ENCODE results near the gene NDUFAF2. TPM values are rescaled to one million over a fixed set of nuclear protein-coding genes. Genes with fewer than 3 reads are reported as not detected.
A peak's percentile ranks its signal among the peaks of the same experiment; 100 is the strongest.

Gene NDUFAF2
- total and polyA plus RNA-seq, 2 of the 13 experiments (the other 11 are each of a cell fraction or from before 2014, with no cell fraction given): 34.0 to 78.4 TPM

DNA sequence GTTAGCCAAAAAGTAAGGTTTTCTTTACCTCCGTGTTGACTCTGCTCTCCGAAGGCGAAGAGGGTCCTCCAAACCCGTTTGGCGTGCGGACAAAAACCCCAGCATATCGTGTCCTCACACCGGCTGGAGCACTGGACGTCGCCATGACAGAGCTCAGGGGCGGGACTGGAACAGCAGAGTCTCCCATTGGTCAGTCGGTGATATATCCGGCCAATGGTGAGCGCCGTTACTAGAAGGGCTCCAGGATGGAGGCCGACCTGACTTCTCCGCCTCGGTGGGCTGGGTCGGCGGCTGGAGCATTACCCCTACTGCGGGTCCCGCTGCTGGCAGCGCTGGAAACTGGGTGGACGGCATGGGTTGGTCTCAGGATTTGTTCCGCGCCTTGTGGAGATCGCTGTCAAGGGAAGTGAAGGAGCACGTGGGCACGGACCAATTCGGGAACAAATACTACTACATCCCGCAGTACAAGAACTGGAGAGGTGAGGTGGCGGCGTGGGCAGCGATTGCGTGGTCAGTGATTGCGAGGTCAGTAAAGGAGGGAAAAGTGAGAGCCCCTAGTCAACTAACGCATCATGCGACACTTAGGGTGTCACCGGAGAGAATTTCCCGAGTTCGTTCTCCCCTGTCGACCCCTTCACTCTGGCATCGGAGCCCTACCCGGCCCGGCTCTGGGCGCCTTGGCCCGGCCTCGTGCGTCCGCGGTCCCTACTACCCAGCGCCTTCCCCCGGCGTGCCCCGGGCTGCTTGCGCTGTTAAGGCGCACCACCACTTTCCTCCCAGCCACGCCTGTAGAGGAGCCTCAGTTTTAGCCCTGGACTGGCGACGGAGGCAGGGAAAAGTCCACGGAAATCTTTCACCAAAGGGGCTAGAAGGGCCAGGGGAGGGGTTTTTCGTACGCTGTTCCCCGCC lies at the start of gene NDUFAF2, which contains the start of gene ERCC8 (continued):
- TF ChIP-seq, protein P1, sequence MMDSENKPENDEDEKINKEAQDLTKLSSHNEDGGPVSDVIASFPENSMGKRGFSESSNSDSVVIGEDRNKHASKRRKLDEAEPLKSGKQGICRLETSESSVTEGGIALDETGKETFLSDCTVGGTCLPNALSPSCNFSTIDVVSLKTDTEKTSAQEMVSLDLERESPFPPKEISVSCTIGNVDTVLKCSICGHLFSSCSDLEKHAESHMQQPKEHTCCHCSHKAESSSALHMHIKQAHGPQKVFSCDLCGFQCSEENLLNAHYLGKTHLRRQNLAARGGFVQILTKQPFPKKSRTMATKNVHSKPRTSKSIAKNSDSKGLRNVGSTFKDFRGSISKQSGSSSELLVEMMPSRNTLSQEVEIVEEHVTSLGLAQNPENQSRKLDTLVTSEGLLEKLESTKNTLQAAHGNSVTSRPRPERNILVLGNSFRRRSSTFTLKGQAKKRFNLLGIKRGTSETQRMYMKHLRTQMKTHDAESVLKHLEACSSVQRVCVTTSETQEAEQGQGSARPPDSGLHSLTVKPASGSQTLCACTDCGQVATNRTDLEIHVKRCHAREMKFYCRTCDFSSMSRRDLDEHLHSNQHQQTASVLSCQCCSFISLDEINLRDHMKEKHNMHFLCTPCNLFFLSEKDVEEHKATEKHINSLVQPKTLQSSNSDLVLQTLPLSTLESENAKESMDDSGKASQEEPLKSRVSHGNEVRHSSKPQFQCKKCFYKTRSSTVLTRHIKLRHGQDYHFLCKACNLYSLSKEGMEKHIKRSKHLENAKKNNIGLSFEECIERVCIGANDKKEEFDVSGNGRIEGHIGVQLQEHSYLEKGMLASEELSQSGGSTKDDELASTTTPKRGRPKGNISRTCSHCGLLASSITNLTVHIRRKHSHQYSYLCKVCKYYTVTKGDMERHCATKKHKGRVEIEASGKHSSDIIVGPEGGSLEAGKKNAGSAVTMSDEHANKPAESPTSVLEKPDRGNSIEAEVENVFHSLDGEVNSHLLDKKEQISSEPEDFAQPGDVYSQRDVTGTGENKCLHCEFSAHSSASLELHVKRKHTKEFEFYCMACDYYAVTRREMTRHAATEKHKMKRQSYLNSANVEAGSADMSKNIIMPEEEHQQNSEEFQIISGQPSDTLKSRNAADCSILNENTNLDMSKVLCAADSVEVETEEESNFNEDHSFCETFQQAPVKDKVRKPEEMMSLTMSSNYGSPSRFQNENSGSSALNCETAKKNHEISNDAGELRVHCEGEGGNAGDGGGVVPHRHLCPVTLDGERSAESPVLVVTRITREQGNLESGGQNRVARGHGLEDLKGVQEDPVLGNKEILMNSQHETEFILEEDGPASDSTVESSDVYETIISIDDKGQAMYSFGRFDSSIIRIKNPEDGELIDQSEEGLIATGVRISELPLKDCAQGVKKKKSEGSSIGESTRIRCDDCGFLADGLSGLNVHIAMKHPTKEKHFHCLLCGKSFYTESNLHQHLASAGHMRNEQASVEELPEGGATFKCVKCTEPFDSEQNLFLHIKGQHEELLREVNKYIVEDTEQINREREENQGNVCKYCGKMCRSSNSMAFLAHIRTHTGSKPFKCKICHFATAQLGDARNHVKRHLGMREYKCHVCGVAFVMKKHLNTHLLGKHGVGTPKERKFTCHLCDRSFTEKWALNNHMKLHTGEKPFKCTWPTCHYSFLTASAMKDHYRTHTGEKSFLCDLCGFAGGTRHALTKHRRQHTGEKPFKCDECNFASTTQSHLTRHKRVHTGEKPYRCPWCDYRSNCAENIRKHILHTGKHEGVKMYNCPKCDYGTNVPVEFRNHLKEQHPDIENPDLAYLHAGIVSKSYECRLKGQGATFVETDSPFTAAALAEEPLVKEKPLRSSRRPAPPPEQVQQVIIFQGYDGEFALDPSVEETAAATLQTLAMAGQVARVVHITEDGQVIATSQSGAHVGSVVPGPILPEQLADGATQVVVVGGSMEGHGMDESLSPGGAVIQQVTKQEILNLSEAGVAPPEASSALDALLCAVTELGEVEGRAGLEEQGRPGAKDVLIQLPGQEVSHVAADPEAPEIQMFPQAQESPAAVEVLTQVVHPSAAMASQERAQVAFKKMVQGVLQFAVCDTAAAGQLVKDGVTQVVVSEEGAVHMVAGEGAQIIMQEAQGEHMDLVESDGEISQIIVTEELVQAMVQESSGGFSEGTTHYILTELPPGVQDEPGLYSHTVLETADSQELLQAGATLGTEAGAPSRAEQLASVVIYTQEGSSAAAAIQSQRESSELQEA (CRISPR knock-in tag; IDR thresholded peaks at IDR 0.05; ENCODE audit: not compliant biosample characterization): no peak
- TF ChIP-seq TAF15 (IDR thresholded peaks at IDR 0.05; ENCODE audit: low read depth, low read length, poor library complexity, severe bottlenecking) (no peak), JDP2 (CRISPR knock-in tag; IDR thresholded peaks at IDR 0.05; ENCODE audit: borderline replicate concordance) (no peak), MYNN (CRISPR knock-in tag; IDR thresholded peaks at IDR 0.05; ENCODE audit: low read depth) (no peak), TGIF2 (CRISPR knock-in tag; IDR thresholded peaks at IDR 0.05) (peak; percentile 28; the same call in 1 of the 2 replicates), FOXP1 (IDR thresholded peaks at IDR 0.05) (no peak), FOXP1 (CRISPR knock-in tag; IDR thresholded peaks at IDR 0.05) (no peak), NFATC3 (CRISPR knock-in tag; IDR thresholded peaks at IDR 0.05) (no peak), GATA4 (IDR thresholded peaks at IDR 0.05; ENCODE audit: borderline replicate concordance, low read depth) (0 out of 2 replicates have a peak, but pooled peaks have one; percentile 19), ZBTB21 (CRISPR knock-in tag; IDR thresholded peaks at IDR 0.05) (no peak), TBX3 (IDR thresholded peaks at IDR 0.05; ENCODE audit: borderline replicate concordance) (no peak)
- TF ChIP-seq, protein P2, sequence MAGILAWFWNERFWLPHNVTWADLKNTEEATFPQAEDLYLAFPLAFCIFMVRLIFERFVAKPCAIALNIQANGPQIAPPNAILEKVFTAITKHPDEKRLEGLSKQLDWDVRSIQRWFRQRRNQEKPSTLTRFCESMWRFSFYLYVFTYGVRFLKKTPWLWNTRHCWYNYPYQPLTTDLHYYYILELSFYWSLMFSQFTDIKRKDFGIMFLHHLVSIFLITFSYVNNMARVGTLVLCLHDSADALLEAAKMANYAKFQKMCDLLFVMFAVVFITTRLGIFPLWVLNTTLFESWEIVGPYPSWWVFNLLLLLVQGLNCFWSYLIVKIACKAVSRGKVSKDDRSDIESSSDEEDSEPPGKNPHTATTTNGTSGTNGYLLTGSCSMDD (CRISPR knock-in tag; IDR thresholded peaks at IDR 0.05): no peak
- TF ChIP-seq, protein P3, sequence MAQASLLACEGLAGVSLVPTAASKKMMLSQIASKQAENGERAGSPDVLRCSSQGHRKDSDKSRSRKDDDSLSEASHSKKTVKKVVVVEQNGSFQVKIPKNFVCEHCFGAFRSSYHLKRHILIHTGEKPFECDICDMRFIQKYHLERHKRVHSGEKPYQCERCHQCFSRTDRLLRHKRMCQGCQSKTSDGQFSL (CRISPR knock-in tag; IDR thresholded peaks at IDR 0.05): no peak
- TF ChIP-seq, protein P4, sequence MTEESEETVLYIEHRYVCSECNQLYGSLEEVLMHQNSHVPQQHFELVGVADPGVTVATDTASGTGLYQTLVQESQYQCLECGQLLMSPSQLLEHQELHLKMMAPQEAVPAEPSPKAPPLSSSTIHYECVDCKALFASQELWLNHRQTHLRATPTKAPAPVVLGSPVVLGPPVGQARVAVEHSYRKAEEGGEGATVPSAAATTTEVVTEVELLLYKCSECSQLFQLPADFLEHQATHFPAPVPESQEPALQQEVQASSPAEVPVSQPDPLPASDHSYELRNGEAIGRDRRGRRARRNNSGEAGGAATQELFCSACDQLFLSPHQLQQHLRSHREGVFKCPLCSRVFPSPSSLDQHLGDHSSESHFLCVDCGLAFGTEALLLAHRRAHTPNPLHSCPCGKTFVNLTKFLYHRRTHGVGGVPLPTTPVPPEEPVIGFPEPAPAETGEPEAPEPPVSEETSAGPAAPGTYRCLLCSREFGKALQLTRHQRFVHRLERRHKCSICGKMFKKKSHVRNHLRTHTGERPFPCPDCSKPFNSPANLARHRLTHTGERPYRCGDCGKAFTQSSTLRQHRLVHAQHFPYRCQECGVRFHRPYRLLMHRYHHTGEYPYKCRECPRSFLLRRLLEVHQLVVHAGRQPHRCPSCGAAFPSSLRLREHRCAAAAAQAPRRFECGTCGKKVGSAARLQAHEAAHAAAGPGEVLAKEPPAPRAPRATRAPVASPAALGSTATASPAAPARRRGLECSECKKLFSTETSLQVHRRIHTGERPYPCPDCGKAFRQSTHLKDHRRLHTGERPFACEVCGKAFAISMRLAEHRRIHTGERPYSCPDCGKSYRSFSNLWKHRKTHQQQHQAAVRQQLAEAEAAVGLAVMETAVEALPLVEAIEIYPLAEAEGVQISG (CRISPR knock-in tag; IDR thresholded peaks at IDR 0.05): peak; percentile 16; the same call in 1 of the 2 replicates
- TF ChIP-seq, protein P5, sequence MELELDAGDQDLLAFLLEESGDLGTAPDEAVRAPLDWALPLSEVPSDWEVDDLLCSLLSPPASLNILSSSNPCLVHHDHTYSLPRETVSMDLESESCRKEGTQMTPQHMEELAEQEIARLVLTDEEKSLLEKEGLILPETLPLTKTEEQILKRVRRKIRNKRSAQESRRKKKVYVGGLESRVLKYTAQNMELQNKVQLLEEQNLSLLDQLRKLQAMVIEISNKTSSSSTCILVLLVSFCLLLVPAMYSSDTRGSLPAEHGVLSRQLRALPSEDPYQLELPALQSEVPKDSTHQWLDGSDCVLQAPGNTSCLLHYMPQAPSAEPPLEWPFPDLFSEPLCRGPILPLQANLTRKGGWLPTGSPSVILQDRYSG (CRISPR knock-in tag; IDR thresholded peaks at IDR 0.05): no peak
